ENCODE data around the gene SYT15.
"Not testable (repeated sequence)": the region's sequence is repeated elsewhere in the genome, so short reads cannot be mapped to it uniquely, and the experiment has no call there.

GRCh38 chr10:46581997-46582396 is 3.1 kb downstream of the SYT15 start:
- TF ChIP-seq EZH2phosphoT487 (IDR thresholded peaks at IDR 0.05; ENCODE audit: borderline replicate concordance); CTCF (conservative IDR thresholded peaks at IDR 0.05; ENCODE audit: low read length): not testable (repeated sequence)
